ENCODE data around the gene KLK13.

GRCh38 chr19:51107406-51108065 is 42.6 kb upstream of the KLK13 start:
- TF ChIP-seq REST (IDR thresholded peaks at IDR 0.05; ENCODE audit: low read depth), result no peak
- TF ChIP-seq CREB1 (IDR thresholded peaks at IDR 0.05; ENCODE audit: low read depth), result no peak
- TF ChIP-seq EGR1 (IDR thresholded peaks at IDR 0.05), result no peak
- TF ChIP-seq TEAD4 (IDR thresholded peaks at IDR 0.05), result no peak
- no peak for TF ChIP-seq USF1 (IDR thresholded peaks at IDR 0.05)
- no peak for TF ChIP-seq MAX (IDR thresholded peaks at IDR 0.05)
- no peak for TF ChIP-seq YY1 (IDR thresholded peaks at IDR 0.05; ENCODE audit: low read depth)
- no peak for TF ChIP-seq RAD21 (IDR thresholded peaks at IDR 0.05; ENCODE audit: low read depth)
- TF ChIP-seq TAF1 (IDR thresholded peaks at IDR 0.05; ENCODE audit: low read depth), result no peak
- no peak for TF ChIP-seq EP300 (IDR thresholded peaks at IDR 0.05; ENCODE audit: borderline replicate concordance)
- TF ChIP-seq CEBPB (IDR thresholded peaks at IDR 0.05), result no peak
- TF ChIP-seq TCF12 (IDR thresholded peaks at IDR 0.05; ENCODE audit: low read depth), result no peak
- no peak for TF ChIP-seq FOXM1 (IDR thresholded peaks at IDR 0.05; ENCODE audit: borderline replicate concordance, low read depth)
- no peak for TF ChIP-seq NFIC (IDR thresholded peaks at IDR 0.05)
